Osteoblast (primary cell): ENCODE results near the gene MROH7. TPM values are rescaled to one million over a fixed set of nuclear protein-coding genes. Genes with fewer than 3 reads are reported as not detected.

Experiments used
- DNase-seq: peaks from one replicate; pipeline ENCODE4 v3.0.0; 2011; ENCODE audit warnings: low spot score, mixed read lengths; ENCODE audit not compliant: insufficient read length; ENCODE audit errors: missing footprints
- H2AFZ ChIP-seq: 2 replicates; pipeline ENCODE4 v1.6.0; 2011; ENCODE audit warnings: mild to moderate bottlenecking, low read length
- H3K27ac ChIP-seq: 2 replicates; pipeline ENCODE4 v1.5.1; 2011; ENCODE audit warnings: mild to moderate bottlenecking, low read depth, low read length, moderate library complexity
- H3K27me3 ChIP-seq: 2 replicates; pipeline ENCODE4 v1.6.0; 2012; ENCODE audit warnings: mild to moderate bottlenecking, control low read depth, inconsistent platforms, low read length, moderate library complexity; ENCODE audit not compliant: insufficient read depth
- H3K36me3 ChIP-seq: 2 replicates; pipeline ENCODE4 v1.5.1; 2011; ENCODE audit warnings: mild to moderate bottlenecking, low read length, control low read depth, moderate library complexity; ENCODE audit not compliant: insufficient read depth
- H3K4me1 ChIP-seq: 2 replicates; pipeline ENCODE4 v1.5.1; 2011; ENCODE audit warnings: mild to moderate bottlenecking, low read length, control low read depth, moderate library complexity; ENCODE audit not compliant: insufficient read depth
- H3K4me2 ChIP-seq: 2 replicates; pipeline ENCODE4 v1.6.0; 2011; ENCODE audit warnings: mild to moderate bottlenecking, low read length; ENCODE audit not compliant: insufficient read depth
- H3K4me3 ChIP-seq: fragments of 200-600 bp; sonication (generic); 3 replicates; pipeline ENCODE4 v1.5.1; 2012; ENCODE audit warnings: mild to moderate bottlenecking, low read length, inconsistent platforms; ENCODE audit not compliant: insufficient read depth
- H3K79me2 ChIP-seq: 2 replicates; pipeline ENCODE4 v1.6.0; 2012; ENCODE audit warnings: mild to moderate bottlenecking, low read length, control low read depth, inconsistent platforms; ENCODE audit not compliant: insufficient read depth
- H3K9me3 ChIP-seq: 2 replicates; pipeline ENCODE4 v1.5.1; 2011; ENCODE audit warnings: low read depth, low read length, control low read depth
- H4K20me1 ChIP-seq: 2 replicates; pipeline ENCODE4 v1.6.0; 2012; ENCODE audit warnings: mild to moderate bottlenecking, low read length, control low read depth; ENCODE audit not compliant: insufficient read depth
- CTCF ChIP-seq: IDR thresholded peaks from 2 replicates; pipeline ENCODE4 v1.5.1; 2011; ENCODE audit warnings: mild to moderate bottlenecking, low read depth, low read length, moderate library complexity; ENCODE audit errors: extremely low read depth
- total RNA-seq: library from RNA; depleted of rRNA; stranded (reverse); fragments of >200 nt; gene quantifications from 2 replicates; pipeline ENCODE4 v1.2.3, GENCODE V29; 2012

The MROH7 gene
- total RNA-seq, 1 donor: 0.36 TPM

- no peak overlapping the region for H3K27ac ChIP-seq
These were observed 60.4 kb downstream of the MROH7 start for GRCh38 chr1:54701996-54702395.

GRCh38 chr1:54703471-54703870 is 61.9 kb downstream of the MROH7 start:
- H3K79me2 ChIP-seq: no peaks in the 10 kb centered on the region
- H4K20me1 ChIP-seq: no peaks in the 10 kb centered on the region
- H3K27me3 ChIP-seq: no peaks in the 10 kb centered on the region
- H3K4me1 ChIP-seq: no peaks in the 10 kb centered on the region
- no peaks in the 10 kb centered on the region for H3K9me3 ChIP-seq
- TF ChIP-seq CTCF: no peak
- no peak overlapping the region for H3K4me3 ChIP-seq
- H3K27ac ChIP-seq: no peak overlapping the region
- DNase-seq: no peak
- no peaks in the 10 kb centered on the region for H3K36me3 ChIP-seq
- H2AFZ ChIP-seq: no peak overlapping the region
- H3K4me2 ChIP-seq: no peak overlapping the region

More at GRCh38 chr1:54701996-54702395, 60.4 kb downstream of the MROH7 start:
- H3K36me3 ChIP-seq: no peaks in the 10 kb centered on the region
- H3K27me3 ChIP-seq: peaks cover 5% of the 10 kb centered on the region
- H3K79me2 ChIP-seq: no peaks in the 10 kb centered on the region
- H3K9me3 ChIP-seq: no peaks in the 10 kb centered on the region
- no peak overlapping the region for H2AFZ ChIP-seq
- no peak for DNase-seq
- H3K4me1 ChIP-seq: no peaks in the 10 kb centered on the region
- no peaks in the 10 kb centered on the region for H4K20me1 ChIP-seq
- H3K4me3 ChIP-seq: no peak overlapping the region
- no peak overlapping the region for H3K4me2 ChIP-seq
- TF ChIP-seq CTCF: no peak

- no peaks in the 10 kb centered on the region for H3K27me3 ChIP-seq
- no peak for DNase-seq
- no peak overlapping the region for H3K4me3 ChIP-seq
- H2AFZ ChIP-seq: no peak overlapping the region
- no peak overlapping the region for H3K27ac ChIP-seq
- no peak for TF ChIP-seq CTCF
- no peak overlapping the region for H3K4me2 ChIP-seq
- H3K9me3 ChIP-seq: no peaks in the 10 kb centered on the region
- no peaks in the 10 kb centered on the region for H3K79me2 ChIP-seq
- H4K20me1 ChIP-seq: no peaks in the 10 kb centered on the region
- H3K36me3 ChIP-seq: no peaks in the 10 kb centered on the region
- H3K4me1 ChIP-seq: no peaks in the 10 kb centered on the region
These were observed 63.6 kb downstream of the MROH7 start for GRCh38 chr1:54705153-54705552.

DNA sequence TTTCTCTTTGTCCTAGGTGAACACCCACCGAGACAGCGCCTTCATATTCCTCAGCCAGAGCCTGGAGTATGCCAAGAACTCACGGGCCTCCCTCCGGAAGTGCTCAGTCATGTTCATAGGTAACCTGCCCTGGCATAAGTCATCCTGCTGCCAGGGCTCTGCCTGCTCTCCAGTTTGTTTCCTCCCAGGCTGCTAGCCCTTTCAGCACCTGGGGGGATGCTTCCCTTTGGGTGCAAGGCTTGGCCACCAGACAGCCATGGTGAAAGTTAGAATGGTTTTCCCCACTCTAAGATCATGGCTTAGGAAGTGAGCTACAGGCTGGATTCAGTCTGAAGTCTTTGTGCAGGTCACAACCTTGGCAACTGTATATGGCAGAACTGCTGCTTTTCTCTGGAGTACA is 64.8 kb downstream of the MROH7 start:
- no peaks in the 10 kb centered on the region for H4K20me1 ChIP-seq
- DNase-seq: no peak

More for the DNA sequence above, 64.8 kb downstream of the MROH7 start:
- TF ChIP-seq CTCF: no peak
- no peak overlapping the region for H3K4me3 ChIP-seq
- H3K27ac ChIP-seq: no peak overlapping the region
- no peaks in the 10 kb centered on the region for H3K36me3 ChIP-seq
- no peaks in the 10 kb centered on the region for H3K9me3 ChIP-seq
- H3K4me2 ChIP-seq: no peak overlapping the region
- H2AFZ ChIP-seq: no peak overlapping the region
- no peaks in the 10 kb centered on the region for H3K79me2 ChIP-seq
- no peaks in the 10 kb centered on the region for H3K4me1 ChIP-seq
- no peaks in the 10 kb centered on the region for H3K27me3 ChIP-seq
